Measurements from ENCODE around the gene ABCA10.
A peak's percentile ranks its signal among the peaks of the same experiment; 100 is the strongest.
"Not testable (repeated sequence)": the region's sequence is repeated elsewhere in the genome, so short reads cannot be mapped to it uniquely, and the experiment has no call there.

ABCA10 gene

GRCh38 chr17:69228576-69228975 is at the start of gene ABCA10:
Gene ABCA10, minus strand, starts transcription at chr17:69228824. Its CDS starts 3,466 bp downstream, at chr17:69225358.
- DNase-seq (ENCODE audit: low read depth, low spot score): no peak

DNA sequence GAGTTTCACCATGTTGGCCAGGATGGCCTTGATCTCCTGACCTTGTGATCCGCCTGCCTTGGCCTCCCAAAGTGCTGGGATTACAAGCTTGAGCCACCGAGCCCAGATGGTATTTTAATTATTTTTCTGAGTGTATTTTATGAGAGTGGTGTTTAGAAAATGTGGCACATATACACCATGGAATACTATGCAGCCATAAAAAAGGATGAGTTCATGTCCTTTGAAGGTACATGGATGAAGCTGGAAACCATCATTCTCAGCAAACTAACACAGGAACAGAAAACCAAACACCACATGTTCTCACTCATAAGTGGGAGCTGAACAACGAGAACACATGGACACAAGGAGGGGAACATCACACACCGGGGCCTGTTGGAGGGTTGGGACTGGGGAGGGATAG is 47.7 kb upstream of the ABCA10 start:
- not testable (repeated sequence) for DNase-seq (ENCODE audit: low read depth, low spot score)

GRCh38 chr17:69275751-69276150 is 47.1 kb upstream of the ABCA10 start:
- DNase-seq (ENCODE audit: low read depth, low spot score): no peak

- DNase-seq (ENCODE audit: low read depth, low spot score): no peak
These were observed 42.4 kb upstream of the ABCA10 start for GRCh38 chr17:69271023-69271422.

- no peak for DNase-seq (ENCODE audit: low read depth, low spot score)
These were observed 40.7 kb upstream of the ABCA10 start for GRCh38 chr17:69269131-69269998.

GRCh38 chr17:69268543-69269014 is 40.0 kb upstream of the ABCA10 start:
- DNase-seq (ENCODE audit: low read depth, low spot score): no peak

- DNase-seq (ENCODE audit: low read depth, low spot score): no peak
These were observed 38.6 kb upstream of the ABCA10 start for GRCh38 chr17:69267219-69267618.

DNA sequence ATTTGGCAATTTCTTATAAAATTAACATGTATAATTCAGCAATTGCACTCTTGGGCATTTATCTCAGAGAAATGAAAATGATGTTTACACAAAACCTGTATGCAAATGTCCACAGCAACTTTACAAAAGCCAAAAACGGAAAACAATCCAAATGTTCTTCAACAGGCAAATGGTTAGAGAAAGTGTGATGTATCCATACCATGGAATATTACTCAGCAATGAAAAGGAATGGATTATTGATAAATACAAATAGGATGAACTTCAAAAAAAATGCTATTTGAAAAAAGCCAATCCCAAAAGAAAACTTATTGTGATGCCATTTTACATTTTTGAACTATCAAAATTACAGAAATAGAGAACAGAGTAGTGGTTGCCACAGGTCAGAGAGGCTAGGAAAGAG is 37.2 kb upstream of the ABCA10 start:
- no peak for DNase-seq (ENCODE audit: low read depth, low spot score)

- no peak for DNase-seq (ENCODE audit: low read depth, low spot score)
These were observed 25.6 kb upstream of the ABCA10 start for GRCh38 chr17:69254187-69254586.

- no peak for DNase-seq (ENCODE audit: low read depth, low spot score)
These were observed 22.0 kb upstream of the ABCA10 start for GRCh38 chr17:69250641-69251040.

- DNase-seq (ENCODE audit: low read depth, low spot score): no peak
These were observed 18.2 kb upstream of the ABCA10 start for GRCh38 chr17:69246726-69247375.

- DNase-seq (ENCODE audit: low read depth, low spot score): no peak
These were observed 17.6 kb upstream of the ABCA10 start for GRCh38 chr17:69246202-69246601.

DNA sequence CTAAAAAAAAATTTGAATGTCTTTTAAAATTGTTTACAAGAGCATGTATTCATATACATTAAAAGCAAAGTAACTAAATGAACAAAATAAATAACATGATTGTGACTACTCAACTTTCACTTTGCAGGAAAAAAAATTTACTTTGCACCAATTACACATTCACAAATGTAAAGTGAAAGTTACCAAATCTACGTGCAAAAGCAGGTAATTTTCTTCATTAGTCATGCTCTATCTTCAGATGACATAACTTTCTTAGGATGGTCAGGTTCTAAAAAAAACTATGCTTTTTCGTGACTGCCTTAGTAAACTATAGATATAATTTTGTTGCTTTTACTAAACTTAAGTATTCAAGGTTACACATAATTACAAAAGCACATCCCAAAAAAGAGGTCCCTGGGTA is 17.0 kb upstream of the ABCA10 start:
- DNase-seq (ENCODE audit: low read depth, low spot score): no peak

DNA sequence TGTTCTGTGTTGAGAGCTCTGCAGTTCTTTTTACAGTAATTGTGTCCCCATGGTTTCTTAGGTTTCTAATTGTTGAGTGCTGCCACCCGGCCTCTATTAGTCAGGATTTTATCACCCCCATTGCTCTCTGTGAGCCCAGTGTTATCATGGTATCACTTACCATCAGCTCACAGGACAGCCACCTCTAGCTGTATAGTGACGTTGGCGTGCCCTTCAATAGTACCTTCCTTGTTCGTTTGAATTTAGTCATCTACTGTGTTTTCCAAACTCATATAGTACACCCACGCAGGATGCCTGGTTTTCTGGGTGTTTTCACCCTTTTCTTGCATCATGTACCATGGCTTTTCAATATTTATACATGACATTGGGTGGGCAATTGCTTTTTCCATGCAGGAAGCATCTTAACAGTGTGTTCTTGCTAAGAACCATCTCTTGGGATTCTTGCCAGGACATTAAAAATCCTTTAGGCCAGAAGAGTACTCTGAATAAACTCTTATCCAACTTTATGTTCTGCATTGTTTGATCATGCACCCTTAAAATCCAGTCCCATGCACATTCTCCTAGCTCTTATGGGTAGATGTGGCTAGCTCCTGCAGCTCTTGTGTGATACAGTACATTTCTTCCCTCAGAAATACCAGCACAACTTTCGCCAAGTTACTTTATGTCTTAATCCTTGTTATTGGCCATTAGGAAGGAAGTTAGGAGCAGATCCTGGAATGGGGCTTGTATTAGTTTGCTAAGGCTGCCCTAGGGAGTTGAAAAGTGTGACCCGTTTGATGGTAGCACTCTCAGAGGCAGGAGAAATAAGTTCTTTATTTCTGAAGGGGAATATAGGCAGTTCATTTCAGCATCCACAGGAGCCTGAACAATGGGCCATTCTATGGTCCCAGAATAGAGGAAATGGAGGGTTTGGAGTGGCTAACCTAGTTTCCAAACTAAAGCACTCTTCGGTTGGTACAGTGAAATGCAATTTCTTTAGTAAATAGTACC is 11.3 kb upstream of the ABCA10 start:
- no peak for DNase-seq (ENCODE audit: low read depth, low spot score)

DNA sequence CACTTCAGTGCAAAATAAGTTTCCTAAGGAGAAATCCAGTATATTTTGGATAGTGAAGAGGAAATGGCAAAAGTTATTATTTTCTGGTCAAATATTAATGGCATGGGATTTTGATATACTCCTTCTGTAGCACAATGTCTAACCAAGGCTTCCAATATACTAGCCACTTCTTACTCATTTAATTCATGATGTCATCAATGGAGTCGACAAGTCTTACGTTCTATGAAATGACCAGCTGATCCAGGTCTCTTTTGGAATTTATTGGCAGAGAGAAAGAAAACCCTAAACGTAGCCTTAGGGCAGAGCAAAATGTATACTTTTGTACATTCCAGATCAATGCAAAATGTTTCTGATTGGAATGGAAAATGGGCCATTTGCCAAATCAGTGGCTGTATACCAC is 8.3 kb upstream of the ABCA10 start:
- DNase-seq (ENCODE audit: low read depth, low spot score): no peak

DNA sequence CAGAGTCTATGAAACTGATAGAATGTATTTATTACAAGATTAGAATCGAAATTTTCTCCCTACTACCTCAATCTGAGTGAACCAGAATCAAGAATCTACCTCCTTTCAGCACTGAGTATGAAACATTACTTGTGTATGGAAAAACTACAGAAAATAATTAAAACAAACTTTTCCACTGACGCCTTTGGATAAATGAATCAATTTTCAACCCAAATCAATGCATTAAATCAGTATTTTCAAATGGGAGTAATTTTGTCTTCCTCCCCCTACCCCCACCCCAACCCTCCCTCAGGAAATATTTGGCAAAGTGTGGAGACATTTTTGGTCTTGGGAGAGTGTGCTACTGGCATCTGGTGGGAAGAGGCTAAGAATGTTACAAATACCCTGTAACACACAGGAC is 7.8 kb upstream of the ABCA10 start:
- DNase-seq (ENCODE audit: low read depth, low spot score): no peak

DNA sequence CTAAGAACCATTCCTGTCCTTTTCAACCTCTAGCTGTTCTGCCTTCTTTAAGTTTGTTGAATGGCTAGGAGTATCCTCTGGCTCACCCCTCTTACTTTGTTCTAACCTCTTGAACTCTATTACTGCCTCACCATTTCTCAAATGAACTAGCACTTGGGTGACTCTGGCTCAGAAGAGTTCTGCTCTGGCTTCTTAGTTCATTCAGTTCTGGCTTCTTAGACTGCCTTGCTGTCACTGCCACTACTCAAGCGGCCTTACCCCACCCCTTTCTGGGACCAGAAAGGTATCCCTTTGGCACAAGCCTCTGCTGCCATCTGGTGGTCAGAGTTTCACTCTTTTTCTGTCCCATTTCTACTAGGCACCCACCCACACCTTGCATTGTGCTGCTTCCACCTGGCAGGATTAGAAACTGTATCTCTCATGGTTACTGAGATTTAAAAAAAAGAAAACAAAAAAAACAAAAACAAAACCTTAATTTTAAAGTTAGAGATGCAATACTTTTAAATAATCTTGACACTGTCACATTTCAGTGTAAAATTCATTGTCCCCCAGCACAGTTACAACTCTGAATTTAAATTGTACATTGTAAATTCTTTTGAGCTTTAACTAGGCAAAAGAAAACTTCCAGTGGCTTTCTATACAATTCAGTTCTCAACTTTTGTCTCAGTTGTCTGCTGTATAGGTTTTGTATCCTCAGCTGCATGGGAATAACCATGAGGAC is 6.9 kb upstream of the ABCA10 start:
- peak; percentile 16 for DNase-seq (ENCODE audit: low read depth, low spot score)

DNA sequence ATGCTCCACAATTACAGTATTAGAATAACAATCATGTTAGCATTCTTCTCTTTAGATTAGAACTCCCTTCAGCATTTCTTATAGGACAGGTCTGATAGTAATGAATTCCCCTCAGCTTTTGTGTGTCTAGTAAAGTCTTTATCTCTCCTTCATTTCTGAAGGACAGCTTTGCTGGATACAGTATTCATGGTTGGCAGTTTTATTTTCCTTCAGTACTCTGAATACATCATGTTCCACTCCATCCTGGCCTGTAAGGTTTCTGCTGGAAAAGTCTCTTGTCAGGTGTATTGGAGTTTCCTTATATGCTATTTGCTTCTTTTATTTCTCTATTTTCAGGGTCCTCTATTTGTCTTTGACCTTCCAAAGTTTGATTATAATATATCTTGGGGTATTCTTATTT is 4.0 kb upstream of the ABCA10 start:
- DNase-seq (ENCODE audit: low read depth, low spot score): no peak

GRCh38 chr17:69231521-69231920 is 2.9 kb upstream of the ABCA10 start:
- no peak for DNase-seq (ENCODE audit: low read depth, low spot score)

- DNase-seq (ENCODE audit: low read depth, low spot score): no peak
These were observed 2.3 kb upstream of the ABCA10 start for GRCh38 chr17:69230939-69231338.

- no peak for DNase-seq (ENCODE audit: low read depth, low spot score)
These were observed 606 bp downstream of the ABCA10 start for GRCh38 chr17:69228018-69228417.
